NCI-H1092 treated with DMSO at 0.1 percent for 48 hours (cell line): Measurements from ENCODE around the gene KRTAP10-8.
"Not testable (repeated sequence)": the region's sequence is repeated elsewhere in the genome, so short reads cannot be mapped to it uniquely, and the experiment has no call there.

Experiments
- DNase-seq: peaks from one replicate; lab custom pipeline; 2025; lab: John Stamatoyannopoulos, UW

Gene KRTAP10-8

DNA sequence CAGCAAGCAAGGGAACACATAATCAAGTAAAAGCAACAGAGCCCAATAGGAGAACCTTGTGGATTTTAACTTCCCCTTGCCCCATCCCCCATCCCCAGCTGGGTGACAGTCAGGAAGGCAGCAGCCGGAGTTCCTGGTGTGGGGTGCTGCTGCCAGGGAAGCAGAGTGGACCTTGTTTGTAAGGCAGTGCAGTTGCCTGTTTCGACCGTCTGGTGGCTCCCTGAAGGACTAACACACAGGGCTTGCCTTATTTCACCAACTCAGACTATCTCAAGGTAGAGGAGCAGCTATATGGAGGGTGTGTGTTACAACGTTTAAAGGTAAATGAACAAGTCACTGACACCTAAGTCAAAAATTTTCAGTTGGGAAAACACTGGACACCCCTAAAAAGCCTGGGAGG lies 6.6 kb downstream of the KRTAP10-8 start:
- DNase-seq, result no peak

DNA sequence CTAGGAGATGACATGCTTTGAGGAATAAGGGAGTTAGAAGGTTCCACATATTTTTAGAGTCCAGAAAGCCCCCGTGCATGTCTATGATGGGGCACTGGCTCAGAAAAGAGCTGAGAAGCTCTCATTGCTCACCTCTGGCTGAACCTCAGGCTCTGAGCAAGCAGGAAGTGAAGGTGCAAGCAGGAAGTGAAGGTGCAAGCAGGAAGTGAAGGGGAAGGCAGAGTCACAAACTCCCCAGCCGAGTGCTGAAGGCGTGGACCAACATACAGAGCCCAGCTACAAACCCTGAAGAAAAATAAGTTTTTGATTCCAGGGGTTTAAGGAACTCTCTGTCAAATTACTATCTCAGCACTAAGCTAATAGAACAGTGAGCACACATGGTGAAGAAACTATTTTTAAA lies 7.0 kb downstream of the KRTAP10-8 start:
- no peak for DNase-seq

DNA sequence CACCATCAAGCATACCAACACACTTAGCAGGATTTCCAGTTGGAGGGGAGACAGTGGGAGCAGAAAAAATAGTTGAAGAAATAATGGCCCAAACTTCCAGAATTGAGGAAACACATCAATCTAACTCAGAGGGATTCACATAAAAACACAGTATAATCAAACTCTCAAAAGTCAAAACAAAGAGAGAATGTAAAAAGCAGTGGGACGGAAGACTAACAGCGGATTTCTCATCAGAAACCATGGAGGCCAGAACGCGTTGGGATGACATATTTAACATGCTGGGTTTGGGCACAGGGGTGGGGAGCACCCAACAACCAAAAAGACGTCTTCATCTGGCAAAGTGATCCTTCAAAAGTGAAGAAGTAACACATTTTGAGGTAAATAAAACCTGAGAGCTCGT lies 8.0 kb downstream of the KRTAP10-8 start:
- DNase-seq, result no peak

DNA sequence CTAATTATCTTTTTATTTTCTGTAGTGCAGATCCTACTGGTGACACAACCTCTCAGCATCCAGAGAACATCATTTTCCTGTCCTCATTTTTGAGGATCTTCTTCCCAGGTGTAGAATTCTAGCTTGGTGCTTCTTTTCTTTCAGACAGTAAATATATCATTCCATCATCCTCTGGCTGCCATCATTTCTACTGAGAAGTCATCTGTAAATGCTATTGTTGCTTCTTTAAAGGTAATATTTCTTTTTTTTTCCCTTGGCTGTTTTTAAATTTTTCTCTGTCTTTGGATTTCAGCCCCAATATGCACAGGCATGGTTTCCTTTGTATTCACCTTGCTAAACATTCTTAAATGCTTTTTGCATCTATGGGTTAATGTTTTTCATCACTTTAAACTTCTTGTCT lies 11.7 kb downstream of the KRTAP10-8 start:
- DNase-seq, result no peak

DNA sequence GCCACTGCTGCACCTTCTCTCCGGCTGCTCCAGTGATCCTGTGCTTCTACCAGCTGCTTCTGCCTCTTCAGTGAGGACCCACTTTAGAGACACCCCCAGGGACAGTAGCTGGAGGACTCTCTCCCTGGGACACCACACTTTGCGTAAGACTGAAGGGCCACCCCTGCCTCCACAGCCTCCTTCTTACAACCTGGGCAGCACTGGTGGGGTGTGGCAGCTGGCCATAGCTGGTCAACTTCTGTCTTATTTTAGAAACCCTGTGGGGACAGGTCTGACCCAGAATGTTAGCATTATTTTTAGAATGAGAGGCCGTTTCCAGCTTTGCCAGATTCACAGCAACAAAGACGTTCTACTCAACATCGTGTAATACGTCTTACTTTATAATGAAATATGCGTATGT lies 13.9 kb downstream of the KRTAP10-8 start:
- no peak for DNase-seq

DNA sequence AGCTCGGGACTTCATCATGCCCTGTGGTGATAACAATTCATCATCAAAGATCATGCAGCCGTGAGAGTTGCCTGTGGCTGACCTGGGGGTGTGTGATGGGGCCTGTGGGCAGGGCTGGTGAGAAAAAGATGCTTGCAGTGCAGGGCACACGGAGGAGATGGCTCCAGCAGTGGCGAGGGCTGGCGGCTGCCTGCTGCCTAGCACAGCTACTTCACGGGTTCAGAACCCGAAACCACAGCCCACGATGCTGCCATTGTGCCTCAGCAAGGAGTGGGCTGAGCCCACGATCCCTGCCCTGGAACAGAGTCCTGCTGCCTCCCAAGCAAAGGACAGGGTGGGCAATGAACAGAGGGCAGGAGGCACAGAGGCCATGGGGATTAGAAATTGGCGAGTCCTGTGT lies 14.4 kb downstream of the KRTAP10-8 start:
- no peak for DNase-seq

DNA sequence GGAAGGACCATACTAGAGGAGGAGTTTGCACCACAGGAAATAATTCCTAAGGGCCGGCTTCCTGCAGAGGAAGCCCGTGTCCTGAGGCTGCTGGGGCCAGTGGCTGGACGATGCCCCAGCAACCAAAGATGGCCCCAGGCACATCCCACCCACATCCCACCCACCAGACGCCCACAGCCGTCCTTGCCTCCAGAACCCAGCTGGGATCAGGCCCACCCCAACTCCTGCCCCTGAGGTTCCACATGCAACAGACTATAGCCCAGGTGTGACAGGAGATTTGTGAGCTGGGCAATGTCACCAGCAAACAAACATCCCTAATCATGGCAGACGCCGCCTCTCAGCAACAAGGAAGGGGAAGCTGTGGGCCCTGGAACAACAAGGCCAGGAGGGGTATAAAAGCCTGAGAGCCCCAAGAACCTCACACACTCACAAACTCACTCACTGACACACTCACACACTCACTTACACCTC lies 14.8 kb downstream of the KRTAP10-8 start, which contains the start of gene KRTAP10-9:
TSS of gene KRTAP10-9 (plus strand) at position 421 of the 471 bp plus-strand sequence. CDS start 79 bp downstream, outside the sequence.
- no peak for DNase-seq

DNA sequence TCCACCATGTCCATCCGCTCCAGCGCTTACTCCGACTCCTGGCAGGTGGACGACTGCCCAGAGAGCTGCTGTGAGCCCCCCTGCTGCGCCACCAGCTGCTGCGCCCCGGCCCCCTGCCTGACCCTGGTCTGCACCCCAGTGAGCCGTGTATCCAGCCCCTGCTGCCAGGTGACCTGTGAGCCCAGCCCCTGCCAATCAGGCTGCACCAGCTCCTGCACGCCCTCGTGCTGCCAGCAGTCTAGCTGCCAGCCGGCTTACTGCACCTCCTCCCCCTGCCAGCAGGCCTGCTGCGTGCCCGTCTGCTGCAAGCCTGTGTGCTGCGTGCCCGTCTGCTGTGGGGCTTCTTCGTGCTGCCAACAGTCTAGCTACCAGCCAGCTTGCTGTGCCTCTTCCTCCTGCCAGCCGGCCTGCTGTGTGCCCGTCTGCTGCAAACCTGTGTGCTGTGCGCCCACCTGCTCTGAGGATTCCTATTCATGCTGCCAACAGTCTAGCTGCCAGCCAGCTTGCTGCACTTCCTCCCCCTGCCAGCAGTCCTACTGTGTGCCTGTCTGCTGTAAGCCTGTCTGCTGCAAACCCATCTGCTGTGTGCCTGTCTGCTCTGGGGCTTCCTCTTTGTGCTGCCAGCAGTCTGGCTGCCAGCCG lies 15.4 kb downstream of the KRTAP10-8 start:
- not testable (repeated sequence) for DNase-seq

DNA sequence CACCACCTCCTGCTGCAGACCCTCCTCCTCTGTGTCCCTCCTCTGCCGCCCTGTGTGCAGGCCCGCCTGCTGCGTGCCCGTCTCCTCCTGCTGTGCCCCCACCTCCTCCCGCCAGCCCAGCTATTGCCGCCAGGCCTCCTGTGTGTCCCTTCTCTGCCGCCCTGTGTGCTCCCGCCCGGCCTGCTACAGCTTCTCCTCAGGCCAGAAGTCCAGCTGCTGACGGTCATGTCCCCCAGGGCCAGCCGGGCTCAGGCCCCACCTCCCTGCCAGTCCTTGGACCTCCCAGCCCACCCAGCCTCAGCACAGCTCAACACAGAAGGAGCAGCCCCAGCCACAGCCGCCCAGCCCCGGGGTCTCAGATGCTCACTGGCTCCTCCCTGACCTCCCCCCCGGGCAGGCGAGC lies 16.0 kb downstream of the KRTAP10-8 start:
- not testable (repeated sequence) for DNase-seq

DNA sequence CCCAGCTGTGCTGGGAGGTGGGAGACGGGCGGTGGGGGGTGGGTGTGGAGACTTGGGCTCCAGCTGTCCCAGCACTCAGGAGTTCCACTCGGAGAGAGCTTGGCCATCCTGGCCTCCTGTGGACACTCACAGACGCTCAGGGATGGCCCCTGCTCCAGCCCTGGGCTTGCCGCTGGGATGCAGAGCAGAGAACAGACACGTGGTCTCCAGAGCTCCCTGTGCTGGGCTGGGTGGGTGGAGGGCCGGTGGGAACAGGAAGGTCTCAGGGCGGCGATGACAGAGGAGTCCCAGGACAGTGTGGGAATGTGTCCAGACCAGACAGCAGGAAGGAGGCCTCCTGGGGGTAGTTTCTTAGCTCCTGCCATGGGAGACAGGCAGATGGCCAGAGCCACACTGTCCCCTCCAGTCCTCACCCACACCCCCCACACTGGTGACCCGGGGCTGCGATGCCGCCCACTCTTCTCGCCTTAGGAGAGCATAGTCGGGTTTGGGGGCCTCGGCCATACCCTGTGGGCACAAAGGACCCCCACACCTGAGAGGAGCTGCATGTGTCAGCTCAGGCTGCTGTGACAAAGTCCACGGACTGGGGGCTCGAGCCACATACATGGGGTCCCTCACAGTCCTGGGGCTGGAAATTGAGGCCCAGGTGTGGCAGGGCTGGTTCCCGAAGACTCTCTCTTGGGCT lies 17.0 kb downstream of the KRTAP10-8 start:
- DNase-seq, result no peak

DNA sequence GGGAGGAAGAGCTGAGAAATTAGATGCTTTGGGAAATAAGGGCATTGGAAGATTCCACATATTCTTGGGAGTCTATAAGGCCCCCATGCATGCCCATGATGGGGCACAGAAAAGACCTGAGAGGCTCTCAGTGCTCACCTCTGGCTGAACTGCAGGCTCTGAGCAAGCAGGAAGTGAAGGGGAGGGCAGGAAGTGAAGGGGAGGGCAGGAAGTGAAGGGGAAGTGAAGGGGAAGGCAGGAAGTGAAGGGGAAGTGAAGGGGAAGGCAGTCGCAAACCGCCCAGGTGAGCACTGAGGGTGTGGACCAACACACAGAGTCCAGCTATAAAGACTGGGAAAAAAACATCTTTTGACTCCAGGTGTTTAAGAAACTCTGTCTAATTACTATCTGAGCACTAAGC lies 18.6 kb downstream of the KRTAP10-8 start:
- no peak for DNase-seq

DNA sequence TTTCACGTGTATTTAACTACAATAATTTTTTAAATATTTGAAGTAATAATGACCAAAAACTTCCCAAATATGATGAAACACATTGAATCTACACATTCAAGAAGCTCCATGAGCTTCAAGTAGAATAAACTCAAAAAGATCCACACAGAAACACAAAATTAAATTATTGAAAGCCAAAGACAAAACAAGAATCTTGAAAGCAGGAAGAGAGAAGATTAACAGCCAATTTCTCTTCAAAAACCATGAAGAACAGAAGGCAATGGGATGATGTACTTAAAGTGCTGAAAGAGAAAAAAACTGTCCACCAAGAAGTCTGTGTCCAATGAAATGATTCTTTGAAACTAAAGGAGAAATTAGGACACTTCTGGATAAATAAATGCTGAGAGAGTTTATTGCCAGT lies 20.2 kb downstream of the KRTAP10-8 start:
- no peak for DNase-seq

DNA sequence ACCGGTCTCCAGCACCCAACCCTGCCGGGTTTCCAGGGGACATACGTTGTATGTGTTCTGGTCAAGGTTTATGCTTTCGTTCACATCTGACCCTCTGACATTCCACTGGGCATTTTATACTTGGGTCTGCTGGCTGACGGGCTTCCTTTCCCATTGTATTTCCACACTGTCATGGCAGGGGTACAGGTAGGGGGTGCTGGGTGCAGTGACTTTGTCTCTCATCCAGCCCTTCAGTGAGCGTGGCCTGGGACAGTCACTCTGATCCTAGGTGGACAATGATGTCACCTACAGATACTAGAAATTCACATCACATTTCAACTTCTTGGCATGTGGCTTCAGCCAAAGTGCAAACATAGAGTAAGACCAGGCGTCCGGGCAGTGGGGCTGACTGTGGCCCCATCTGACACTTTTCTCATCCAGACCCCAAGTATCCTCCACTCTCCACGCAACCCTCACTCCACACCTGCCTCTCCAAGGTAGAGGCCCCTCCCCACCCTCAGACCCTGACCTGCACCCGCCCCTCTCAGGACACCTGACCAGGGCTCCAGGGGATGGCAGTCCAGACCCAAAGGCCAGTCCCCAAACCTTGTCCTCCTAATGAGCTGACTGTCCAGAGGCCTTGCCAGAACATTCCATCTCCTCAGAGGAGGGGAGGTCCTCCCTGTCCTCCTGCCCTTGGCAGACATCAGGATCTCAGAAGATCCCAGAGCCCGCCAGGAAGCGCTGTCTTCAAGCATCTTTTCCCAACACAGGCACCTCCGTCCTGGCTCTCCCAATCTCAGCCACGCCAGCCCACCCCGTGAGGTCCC lies 24.5 kb downstream of the KRTAP10-8 start:
- DNase-seq, result no peak

DNA sequence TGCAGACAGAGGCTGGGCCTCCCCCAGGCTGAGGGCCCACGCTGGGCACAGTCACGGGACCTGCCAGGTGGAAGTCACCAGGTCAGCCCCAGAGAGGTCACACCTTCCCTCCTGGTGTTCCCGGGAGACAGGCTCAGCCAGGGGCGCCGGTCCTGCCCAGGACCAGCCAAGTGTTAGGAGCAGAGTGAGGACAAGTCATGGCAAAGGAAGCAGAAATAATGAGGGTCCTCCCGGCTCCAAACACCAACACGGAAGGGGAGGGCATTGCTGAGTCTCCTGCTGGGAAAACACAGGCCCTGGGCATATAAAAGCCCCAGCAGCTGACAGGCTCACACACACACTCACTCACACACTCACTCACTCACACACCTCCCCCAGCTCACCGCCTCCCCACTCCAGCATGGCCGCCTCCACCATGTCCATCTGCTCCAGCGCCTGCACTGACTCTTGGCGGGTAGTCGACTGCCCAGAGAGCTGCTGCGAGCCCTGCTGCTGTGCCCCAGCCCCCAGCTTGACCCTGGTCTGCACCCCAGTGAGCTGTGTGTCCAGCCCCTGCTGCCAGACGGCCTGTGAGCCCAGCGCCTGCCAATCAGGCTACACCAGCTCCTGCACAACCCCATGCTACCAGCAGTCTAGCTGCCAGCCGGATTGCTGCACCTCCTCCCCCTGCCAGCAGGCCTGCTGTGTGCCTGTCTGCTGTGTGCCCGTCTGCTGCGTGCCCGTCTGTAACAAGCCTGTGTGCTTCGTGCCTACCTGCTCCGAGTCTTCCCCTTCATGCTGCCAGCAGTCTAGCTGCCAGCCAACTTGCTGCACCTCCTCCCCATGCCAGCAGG lies 25.4 kb downstream of the KRTAP10-8 start, which contains the start of gene KRTAP10-10:
TSS of gene KRTAP10-10 (plus strand) at position 339 of the 833 bp plus-strand sequence. CDS start at position 401, 62 bp downstream.
- DNase-seq, result no peak

DNA sequence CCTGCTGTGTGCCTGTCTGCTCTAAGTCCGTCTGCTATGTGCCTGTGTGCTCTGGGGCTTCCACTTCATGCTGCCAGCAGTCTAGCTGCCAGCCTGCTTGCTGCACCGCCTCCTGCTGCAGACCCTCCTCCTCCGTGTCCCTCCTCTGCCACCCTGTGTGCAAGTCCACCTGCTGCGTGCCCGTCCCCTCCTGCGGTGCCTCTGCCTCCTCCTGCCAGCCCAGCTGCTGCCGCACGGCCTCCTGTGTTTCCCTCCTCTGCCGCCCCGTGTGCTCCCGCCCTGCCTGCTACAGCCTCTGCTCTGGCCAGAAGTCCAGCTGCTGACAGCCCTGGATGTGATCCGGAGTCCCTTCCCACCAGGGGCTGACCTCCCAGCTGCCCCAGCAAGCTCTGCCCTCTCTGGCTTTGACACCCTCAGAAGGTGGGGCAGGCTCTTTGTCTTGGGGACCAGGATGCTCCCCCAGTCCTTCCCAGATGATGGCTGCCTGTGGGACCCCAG lies 26.0 kb downstream of the KRTAP10-8 start:
- DNase-seq, result not testable (repeated sequence)

DNA sequence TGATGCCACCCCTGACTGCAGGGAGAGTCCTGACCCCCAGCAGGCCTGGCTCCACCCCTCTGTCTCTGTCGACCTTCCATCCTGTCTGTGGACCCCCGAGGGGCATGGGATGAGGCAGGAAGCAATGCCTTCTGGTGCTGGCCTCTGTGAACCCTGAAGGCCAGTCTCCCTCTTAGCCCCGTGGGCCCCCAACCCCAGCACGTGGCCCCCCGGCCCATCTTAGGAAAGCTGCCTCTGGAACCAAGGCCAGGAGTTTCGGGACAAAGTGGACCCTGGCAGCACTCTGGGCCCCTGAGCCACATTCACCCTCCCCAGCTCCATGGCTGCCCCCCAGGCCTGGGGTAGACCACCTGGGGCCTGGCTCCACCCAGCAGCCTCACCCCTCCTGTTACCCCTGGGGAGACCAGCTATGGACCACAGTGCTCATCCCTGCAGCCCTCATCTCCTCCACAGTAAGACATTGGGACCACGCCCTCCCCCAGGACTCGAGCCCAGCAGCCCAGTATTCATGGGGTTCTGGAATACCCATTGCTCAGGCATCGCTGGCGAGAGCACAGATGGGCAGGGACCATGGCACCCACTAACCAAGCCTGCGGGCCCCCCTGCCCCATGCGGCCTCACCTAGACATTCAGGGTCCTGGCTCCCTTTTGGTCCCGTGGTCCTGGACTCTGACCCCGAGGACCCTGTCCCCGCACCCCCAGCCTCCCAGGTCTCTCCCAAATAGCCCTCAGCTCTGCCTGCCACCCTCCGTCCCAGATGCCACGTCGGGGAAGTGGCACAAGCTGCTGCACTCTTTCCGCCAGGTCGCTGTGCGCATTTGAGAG lies 26.8 kb downstream of the KRTAP10-8 start:
- DNase-seq, result not testable (repeated sequence)

DNA sequence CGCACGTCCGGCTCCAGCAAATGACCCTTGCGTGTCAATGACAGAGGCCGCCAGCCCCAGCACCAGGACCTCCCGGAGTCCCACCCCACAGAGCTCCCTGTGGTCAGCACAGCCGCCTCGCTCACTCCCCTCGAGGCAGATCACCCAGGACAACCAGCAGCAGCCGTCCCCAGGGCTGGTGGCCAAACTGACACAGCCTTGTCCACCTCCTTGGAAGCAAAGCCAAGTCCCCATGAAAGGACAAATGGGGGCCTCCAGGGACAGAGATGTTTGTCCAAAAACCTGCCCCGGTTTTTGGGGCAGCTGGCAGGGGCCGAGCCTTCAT lies 27.4 kb downstream of the KRTAP10-8 start:
- DNase-seq, result no peak

DNA sequence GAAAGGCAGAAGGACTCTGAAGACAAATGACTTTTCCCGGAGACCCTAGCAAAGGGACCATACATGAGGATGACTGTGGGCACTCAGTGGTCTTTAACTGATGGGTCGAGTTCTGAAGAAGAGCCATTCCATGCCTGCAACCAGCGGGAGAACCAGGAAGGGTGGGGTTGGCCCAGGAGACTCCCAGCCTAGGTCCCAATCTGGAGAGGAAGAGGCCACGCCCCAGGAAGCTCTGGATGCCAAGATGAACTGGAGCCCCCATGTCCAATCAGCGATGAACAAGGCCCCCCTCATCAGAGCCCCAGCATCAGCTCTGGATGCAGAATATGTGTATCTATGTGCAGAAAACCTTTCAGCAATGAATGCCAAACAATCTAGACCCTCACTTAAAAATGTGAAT lies 28.9 kb downstream of the KRTAP10-8 start:
- no peak for DNase-seq

DNA sequence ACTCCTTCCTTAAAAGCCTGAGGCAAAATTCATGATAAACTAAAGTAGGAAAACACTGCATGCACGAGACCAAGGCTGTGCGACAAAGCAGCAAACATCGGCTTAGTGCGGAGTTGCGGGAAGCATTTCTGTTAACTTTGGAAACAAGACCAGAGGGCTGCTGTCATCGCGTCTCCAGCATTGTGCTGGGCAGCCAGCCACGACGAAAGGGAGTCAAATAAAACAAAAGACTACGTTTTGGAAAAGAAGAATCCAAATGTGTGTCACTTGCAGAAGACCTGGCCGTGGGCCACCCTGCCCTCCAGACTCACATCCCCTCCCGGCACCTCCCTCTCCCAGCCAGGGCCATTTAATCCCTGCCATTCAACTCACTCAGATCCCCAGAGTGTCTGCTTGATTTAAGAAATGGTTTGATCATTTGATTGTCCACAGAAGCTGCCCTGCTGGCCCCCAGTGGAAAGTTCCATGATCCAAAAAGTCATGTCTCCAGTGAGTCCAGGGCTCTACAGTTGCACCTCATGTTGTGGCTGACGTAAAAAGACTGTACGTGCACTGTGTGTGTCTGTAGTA lies 31.9 kb downstream of the KRTAP10-8 start:
- no peak for DNase-seq

DNA sequence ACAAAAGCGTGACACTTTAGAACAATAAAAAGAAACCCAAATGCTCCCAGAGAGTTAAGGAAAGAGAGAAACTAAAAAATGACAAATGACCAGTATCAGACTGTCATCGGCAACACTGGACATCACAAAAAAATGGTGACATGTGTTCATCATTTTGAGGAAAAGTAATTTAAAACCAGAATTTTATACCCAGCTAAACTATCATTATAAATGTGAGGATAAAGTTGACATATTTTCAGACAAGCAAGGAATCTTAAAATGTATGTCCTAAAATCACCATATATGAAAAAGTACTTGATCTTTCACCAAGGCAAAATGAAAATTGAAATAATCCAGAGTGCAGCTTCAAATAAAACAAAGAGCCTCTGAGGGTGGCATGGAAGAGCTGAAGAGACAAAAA lies 33.0 kb downstream of the KRTAP10-8 start:
- no peak for DNase-seq
